Spinal cord (tissue), 10 donors: ENCODE data around the gene ZFAND2A. TPM values are rescaled to one million over a fixed set of nuclear protein-coding genes. Genes with fewer than 3 reads are reported as not detected.
"Not testable (repeated sequence)": the region's sequence is repeated elsewhere in the genome, so short reads cannot be mapped to it uniquely, and the experiment has no call there.

Experiments
- DNase-seq, 6 donors: peaks; one replicate each; pipeline versions ENCODE4 v3.0.0 to v3.0.0-alpha.2; 2013 to 2015; ENCODE audit warnings: low spot score in 6 of 6, low read depth in 4 of 6
- H3K27ac ChIP-seq: one replicate; pipeline ENCODE4 v1.5.1; 2013; ENCODE audit warnings: low read depth, low read length, control low read depth
- H3K27me3 ChIP-seq: one replicate; pipeline ENCODE4 v1.6.1; 2013; ENCODE audit warnings: low read length; ENCODE audit not compliant: control insufficient read depth, insufficient read depth
- H3K36me3 ChIP-seq: one replicate; pipeline ENCODE4 v1.6.1; 2013; ENCODE audit warnings: low read length; ENCODE audit not compliant: control insufficient read depth, insufficient read depth
- H3K4me1 ChIP-seq: one replicate; pipeline ENCODE4 v1.6.1; 2013; ENCODE audit warnings: low read length; ENCODE audit not compliant: control insufficient read depth, insufficient read depth
- H3K4me3 ChIP-seq: one replicate; pipeline ENCODE4 v1.5.1; 2013; ENCODE audit warnings: low read depth, low read length, control low read depth
- H3K9me3 ChIP-seq: one replicate; pipeline ENCODE4 v1.6.1; 2013; ENCODE audit warnings: low read length; ENCODE audit not compliant: control insufficient read depth, insufficient read depth
- WGBS: methylation state at CpG from one replicate; pipeline ENCODE4 v1.1.5; 2013; ENCODE audit warnings: missing lambda C conversion rate; ENCODE audit not compliant: insufficient coverage; 5-methylcytosine and 5-hydroxymethylcytosine counted together
- polyA plus RNA-seq, 2 donors: library from polyadenylated mRNA; unstranded; fragments of 120-200 nt; gene quantifications; one replicate each; pipeline ENCODE4 v1.2.1, GENCODE V29; 2013; ENCODE audit not compliant: insufficient read length in 2 of 2
- total RNA-seq, 2 donors: library from RNA; depleted of rRNA in 1 of 2; stranded (reverse); fragments of 120-200 nt in 1 of 2; fragments of >200 nt in 1 of 2; gene quantifications; one replicate each; pipeline versions ENCODE4 v1.2.3 to v1.2.4, GENCODE V29; 2013 to 2014
- donor health status: healthy.

Gene ZFAND2A
- total and polyA plus RNA-seq, 4 donors, result 29.8 to 58.0 (median 43.6) TPM

DNA sequence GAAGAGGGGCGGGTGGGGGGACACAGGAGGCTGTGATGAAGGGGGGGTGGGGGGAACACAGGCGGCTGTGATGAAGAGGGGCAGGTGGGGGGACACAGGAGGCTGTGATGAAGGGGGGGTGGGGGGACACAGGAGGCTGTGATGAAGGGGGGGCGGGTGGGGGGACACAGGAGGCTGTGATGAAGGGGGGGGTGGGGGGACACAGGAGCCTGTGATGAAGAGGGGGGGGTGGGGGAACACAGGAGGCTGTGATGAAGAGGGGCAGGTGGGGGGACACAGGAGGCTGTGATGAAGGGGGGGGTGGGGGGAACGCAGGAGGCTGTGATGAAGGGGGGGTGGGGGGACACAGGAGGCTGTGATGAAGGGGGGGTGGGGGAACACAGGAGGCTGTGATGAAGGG, 36.4 kb upstream of the ZFAND2A start:
- DNase-seq, H3K36me3 ChIP-seq, H3K27ac ChIP-seq, H3K9me3 ChIP-seq, H3K4me3 ChIP-seq: not testable (repeated sequence)
- peaks cover 14% of the 10 kb centered on the region for H3K27me3 ChIP-seq
- peaks cover 13% of the 10 kb centered on the region for H3K4me1 ChIP-seq
- WGBS, result no CpG with 5 or more reads among the region's 4 CpGs

DNA sequence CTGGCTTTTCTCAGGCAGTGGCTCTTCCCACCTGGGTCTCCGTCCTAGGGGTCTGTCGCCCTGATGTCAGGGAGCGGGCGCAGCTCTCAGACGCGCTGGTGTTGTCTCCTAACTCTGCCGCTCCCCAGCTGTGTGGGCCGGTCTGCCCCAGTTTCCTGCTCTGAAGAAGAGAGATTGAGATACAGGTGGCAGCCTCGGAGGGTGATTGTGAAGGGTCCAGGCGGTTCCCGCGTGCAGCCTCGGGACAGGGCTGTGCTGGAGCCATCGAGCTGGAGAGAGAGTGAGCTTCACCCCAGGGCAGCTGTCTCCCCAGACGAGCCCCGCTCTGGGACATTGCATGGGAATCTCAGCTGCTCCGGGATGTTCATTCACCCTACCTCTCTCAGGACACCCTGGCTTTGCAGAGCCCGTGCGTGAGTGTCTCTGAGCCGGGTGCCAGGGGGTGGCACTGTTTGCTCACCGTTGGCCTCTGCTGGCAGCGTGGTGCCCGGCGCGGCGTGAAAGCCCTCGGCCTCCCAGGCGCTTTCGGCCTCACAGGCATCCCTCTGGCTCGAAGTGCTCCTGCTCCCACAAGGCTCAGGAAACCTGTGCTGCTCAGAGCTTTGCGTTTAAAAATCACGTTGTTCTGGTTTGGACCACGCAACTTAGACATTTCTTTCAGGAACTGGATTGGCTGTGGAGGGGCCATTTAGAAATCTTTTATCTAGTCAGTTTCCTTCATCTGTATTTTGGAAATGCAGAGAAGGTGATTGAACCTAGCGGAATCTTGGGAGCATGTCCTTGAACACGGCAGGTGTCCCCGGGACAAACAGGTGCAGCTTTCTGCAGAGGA, 33.8 kb upstream of the ZFAND2A start:
- 28% methylated on average over 33 of the region's 36 CpGs for WGBS

DNA sequence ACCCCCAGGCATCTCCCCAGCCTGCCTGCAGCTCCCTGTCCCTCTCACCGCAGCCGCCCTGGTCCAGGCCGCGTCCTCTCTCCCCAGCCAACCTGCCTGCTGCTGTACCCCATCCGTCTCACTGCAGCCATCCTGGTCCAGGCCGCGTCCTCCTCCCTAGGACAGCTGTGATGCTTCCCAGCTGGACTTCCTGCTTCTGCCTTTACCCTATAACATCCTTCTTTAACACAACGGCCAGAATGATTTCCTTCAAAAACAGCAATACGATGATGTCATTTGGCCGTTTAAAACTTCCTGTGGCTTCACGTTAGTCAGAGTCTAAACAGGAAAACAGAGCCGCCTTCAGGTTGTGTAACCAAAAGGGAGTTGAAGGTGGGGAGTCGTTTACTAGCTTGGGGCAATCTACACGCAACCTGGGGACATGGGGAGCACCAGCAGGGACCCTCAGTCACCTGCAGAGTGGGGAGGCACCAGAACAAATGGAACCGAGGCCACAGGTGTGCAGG, 32.2 kb upstream of the ZFAND2A start:
- Histone ChIP-seq H3K27me3 (peaks cover 10% of the 10 kb centered on the region), H3K9me3 (no peaks in the 10 kb centered on the region), H3K4me1 (peaks cover 6% of the 10 kb centered on the region), H3K27ac (no peak overlapping the region), H3K36me3 (no peaks in the 10 kb centered on the region), H3K4me3 (no peak overlapping the region)
- 65% methylated on average over 15 of the region's 15 CpGs for WGBS
- DNase-seq, result no peak

More for the DNA sequence above, 33.8 kb upstream of the ZFAND2A start:
- DNase-seq, result peak in 3 of 6 donors; percentile 45 to 87 (median 74)
- H3K36me3 ChIP-seq, result no peaks in the 10 kb centered on the region
- no peak overlapping the region for H3K27ac ChIP-seq
- H3K9me3 ChIP-seq, result no peaks in the 10 kb centered on the region
- peaks cover 6% of the 10 kb centered on the region for H3K4me1 ChIP-seq
- H3K4me3 ChIP-seq, result no peak overlapping the region
- H3K27me3 ChIP-seq, result peaks cover 10% of the 10 kb centered on the region

DNA sequence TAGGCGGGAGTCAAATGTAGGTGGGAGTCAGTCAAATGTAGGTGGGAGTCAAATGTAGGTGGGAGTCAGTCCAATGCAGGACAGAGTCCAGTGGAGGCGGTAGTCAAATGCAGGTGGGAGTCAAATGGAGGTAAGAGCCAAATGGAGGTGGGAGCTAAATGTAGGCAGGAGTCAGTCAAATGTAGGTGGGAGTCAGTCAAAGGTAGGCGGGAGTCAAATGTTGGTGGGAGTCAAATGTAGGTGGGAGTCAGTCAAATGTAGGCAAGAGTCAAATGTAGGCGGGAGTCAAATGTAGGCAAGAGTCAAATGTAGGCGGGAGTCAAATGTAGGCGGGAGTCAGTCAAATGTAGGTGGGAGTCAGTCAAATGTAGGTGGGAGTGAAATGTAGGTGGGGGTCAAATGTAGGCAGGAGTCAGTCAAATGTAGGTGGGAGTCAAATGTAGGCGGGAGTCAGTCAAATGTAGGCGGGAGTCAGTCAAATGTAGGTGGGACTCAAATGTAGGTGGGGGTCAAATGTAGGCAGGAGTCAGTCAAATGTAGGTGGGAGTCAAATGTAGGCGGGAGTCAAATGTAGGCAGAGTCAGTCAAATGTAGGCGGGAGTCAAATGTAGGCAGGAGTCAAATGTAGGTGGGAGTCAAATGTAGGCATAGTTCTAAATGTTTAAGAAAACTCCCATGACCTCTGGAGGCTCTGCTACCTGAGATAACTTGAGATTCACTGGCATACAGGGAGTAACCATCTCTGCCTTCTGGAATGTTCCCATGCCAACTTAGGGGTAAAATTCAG, 30.2 kb upstream of the ZFAND2A start:
- peaks cover 17% of the 10 kb centered on the region for H3K27me3 ChIP-seq
- H3K9me3 ChIP-seq, result no peaks in the 10 kb centered on the region
- H3K4me1 ChIP-seq, result peaks cover 6% of the 10 kb centered on the region
- no peak overlapping the region for H3K27ac ChIP-seq
- 93% methylated on average over 10 of the region's 10 CpGs for WGBS
- H3K4me3 ChIP-seq, result no peak overlapping the region
- no peaks in the 10 kb centered on the region for H3K36me3 ChIP-seq
- DNase-seq, result no peak

DNA sequence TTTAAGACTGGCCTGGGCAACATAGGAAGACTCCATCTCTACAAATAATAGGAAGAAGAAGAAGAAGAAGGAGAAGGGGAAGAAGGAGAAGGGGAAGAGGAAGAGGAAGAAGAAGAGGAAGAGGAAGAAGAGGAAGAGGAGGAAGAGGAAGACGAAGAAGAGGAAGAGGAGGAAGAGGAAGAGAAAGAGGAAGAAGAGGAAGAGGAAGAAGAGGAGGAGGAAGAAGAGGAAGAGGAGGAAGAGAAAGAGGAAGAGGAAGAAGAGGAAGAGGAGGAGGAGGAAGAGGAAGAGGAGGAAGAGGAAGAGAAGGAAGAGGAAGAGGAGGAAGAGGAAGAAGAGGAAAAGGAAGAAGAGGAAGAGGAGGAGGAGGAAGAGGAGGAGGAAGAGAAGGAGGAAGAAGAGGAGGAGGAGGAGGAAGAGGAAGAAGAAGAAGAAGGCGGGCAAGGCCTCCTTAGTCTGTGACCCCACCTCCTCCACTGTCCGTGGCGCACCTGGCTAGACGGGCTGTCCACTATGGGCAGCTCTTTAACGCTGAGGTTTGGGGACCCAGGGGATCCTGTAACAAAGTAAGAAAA, 28.8 kb upstream of the ZFAND2A start:
- Histone ChIP-seq H3K27me3 (peaks cover 14% of the 10 kb centered on the region), H3K9me3 (no peaks in the 10 kb centered on the region)

DNA sequence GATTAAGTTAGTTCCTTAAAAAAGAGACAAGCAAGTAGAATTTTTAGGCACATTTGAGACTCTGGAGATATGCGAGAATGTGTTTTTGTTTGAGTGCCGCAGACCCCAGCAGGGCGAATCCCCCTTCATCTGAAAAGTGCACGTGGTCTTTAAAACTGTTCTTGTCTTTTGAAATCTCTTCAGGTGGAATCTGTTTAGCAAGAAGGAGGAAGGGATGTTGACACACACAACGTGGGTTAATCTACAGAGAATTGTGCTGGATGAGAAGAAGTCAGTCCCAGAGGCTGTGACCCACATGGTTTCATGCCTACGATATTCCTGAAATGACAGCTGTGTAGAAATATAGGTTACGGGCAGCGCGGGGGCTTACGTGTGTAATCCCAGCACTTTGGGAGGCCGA, 27.1 kb upstream of the ZFAND2A start:
- WGBS, result 85% methylated on average over 10 of the region's 11 CpGs
- no peaks in the 10 kb centered on the region for H3K36me3 ChIP-seq
- no peak overlapping the region for H3K27ac ChIP-seq
- no peak overlapping the region for H3K4me3 ChIP-seq
- no peaks in the 10 kb centered on the region for H3K4me1 ChIP-seq
- peaks cover 8% of the 10 kb centered on the region for H3K27me3 ChIP-seq
- DNase-seq, result no peak
- no peaks in the 10 kb centered on the region for H3K9me3 ChIP-seq

More for the DNA sequence above, 28.8 kb upstream of the ZFAND2A start:
- Histone ChIP-seq H3K4me3 (no peak overlapping the region), H3K27ac (no peak overlapping the region), H3K36me3 (no peaks in the 10 kb centered on the region), H3K4me1 (peaks cover 4% of the 10 kb centered on the region)
- WGBS, result 85% methylated on average over 2 of the region's 6 CpGs
- DNase-seq, result no peak

DNA sequence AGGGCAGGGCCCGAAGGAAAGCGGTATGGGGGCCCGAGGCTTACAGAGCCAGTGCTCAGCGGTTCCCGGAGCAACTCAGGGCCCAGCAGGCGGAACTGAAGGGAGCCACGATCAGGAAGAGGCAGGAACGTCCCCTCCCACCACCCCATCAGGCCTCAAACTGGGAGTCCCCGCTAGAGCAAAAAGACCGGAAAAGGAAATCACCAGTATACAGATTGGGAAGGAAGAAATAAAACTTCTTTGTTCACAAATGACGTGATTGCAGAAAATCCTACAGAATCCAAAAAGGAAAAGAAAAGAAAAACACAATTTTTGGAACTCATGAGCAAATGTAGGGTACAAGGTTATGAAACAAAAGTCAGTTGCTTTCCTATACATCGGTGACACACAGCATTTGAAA, 21.6 kb upstream of the ZFAND2A start:
- peaks cover 7% of the 10 kb centered on the region for H3K27me3 ChIP-seq
- peak overlapping the region; percentile 45 for H3K27ac ChIP-seq
- H3K4me3 ChIP-seq, result no peak overlapping the region
- H3K36me3 ChIP-seq, result no peaks in the 10 kb centered on the region
- H3K9me3 ChIP-seq, result peaks cover 2% of the 10 kb centered on the region
- WGBS, result 90% methylated on average over 2 of the region's 12 CpGs
- no peak for DNase-seq
- H3K4me1 ChIP-seq, result no peaks in the 10 kb centered on the region

DNA sequence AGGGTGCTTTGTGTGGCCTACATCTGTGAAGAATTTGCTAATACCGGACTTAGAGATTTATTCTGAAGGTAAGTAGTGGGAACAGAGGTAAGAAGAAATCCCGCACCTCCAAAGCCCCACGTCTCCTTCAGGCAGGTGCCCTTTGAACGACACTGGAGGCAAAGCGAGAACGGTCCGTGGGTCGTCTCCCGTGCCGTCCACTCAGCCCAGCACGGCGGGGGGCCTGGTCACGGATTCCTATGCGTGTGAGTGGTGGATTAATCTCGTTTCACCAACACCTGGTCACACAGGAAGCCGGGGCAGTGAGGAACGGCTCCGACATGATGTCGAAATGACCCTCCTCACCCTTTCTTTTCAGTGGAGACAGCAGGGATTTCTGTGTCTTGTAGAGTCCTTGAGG, 21.0 kb upstream of the ZFAND2A start:
- Histone ChIP-seq H3K9me3 (peaks cover 2% of the 10 kb centered on the region), H3K4me3 (no peak overlapping the region), H3K4me1 (peaks cover 5% of the 10 kb centered on the region), H3K27ac (peak overlapping the region; percentile 45), H3K27me3 (peaks cover 7% of the 10 kb centered on the region), H3K36me3 (no peaks in the 10 kb centered on the region)
- whole genome bisulfite sequencing, result 75% methylated on average over 6 of the region's 19 CpGs
- no peak for DNase-seq

DNA sequence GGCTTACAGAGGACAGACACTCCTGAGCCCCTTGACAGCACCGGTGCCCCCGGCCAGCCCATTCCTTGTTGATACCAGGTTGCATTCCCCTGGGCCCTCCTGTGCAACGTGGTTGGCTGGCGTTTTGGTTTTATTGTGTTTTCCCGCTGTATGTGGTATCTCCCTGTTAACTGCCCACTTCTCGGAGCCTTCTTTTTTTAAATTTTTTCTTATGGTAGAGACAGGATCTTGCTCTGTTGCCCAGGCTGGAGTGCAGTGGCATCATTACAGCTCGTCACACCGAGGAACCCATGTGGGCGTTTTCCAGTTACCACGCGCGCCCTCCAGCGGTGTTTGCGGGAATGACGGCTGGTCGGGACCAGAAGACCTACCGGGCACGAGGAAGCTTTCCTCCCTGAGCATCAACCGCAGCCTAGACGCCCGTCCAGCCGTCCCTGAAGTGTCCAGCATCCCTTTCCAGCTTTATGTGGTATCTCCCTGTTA, 16.9 kb upstream of the ZFAND2A start:
- peaks cover 2% of the 10 kb centered on the region for H3K9me3 ChIP-seq
- H3K27ac ChIP-seq, result no peak overlapping the region
- no peak overlapping the region for H3K4me3 ChIP-seq
- no peaks in the 10 kb centered on the region for H3K27me3 ChIP-seq
- 57% methylated on average over 19 of the region's 22 CpGs for WGBS
- H3K36me3 ChIP-seq, result no peaks in the 10 kb centered on the region
- no peak for DNase-seq
- peaks cover 10% of the 10 kb centered on the region for H3K4me1 ChIP-seq
